ENCODE results near the gene XYLT1.

Gene XYLT1

GRCh38 chr16:17371299-17371698 is 99.5 kb downstream of the XYLT1 start:
- no peak for DNase-seq

GRCh38 chr16:17370731-17371285 is 100.0 kb downstream of the XYLT1 start:
- DNase-seq = no peak

- DNase-seq = no peak
Measured at GRCh38 chr16:17370223-17370707, 100.5 kb downstream of the XYLT1 start.

- no peak for DNase-seq
Measured at GRCh38 chr16:17369421-17370222, 101.1 kb downstream of the XYLT1 start.

- DNase-seq = no peak
Measured at GRCh38 chr16:17368951-17369350, 101.8 kb downstream of the XYLT1 start.

GRCh38 chr16:17368446-17368845 is 102.3 kb downstream of the XYLT1 start:
- no peak for DNase-seq

GRCh38 chr16:17367923-17368322 is 102.8 kb downstream of the XYLT1 start:
- no peak for DNase-seq

- DNase-seq = no peak
Measured at GRCh38 chr16:17367036-17367435, 103.7 kb downstream of the XYLT1 start.

GRCh38 chr16:17366299-17366961 is 104.3 kb downstream of the XYLT1 start:
- no peak for DNase-seq

- DNase-seq = no peak
Measured at GRCh38 chr16:17365591-17366298, 105.0 kb downstream of the XYLT1 start.

- DNase-seq = no peak
Measured at GRCh38 chr16:17365211-17365541, 105.6 kb downstream of the XYLT1 start.

GRCh38 chr16:17364319-17365210 is 106.2 kb downstream of the XYLT1 start:
- DNase-seq = no peak

- no peak for DNase-seq
Measured at GRCh38 chr16:17362946-17363345, 107.8 kb downstream of the XYLT1 start.

- DNase-seq = no peak
Measured at GRCh38 chr16:17362183-17362582, 108.6 kb downstream of the XYLT1 start.

- no peak for DNase-seq
Measured at GRCh38 chr16:17360693-17361122, 110.1 kb downstream of the XYLT1 start.

- DNase-seq = no peak
Measured at GRCh38 chr16:17359788-17360390, 110.9 kb downstream of the XYLT1 start.

GRCh38 chr16:17358846-17359245 is 111.9 kb downstream of the XYLT1 start:
- DNase-seq = no peak

GRCh38 chr16:17358355-17358754 is 112.4 kb downstream of the XYLT1 start:
- DNase-seq = no peak

GRCh38 chr16:17357307-17358062 is 113.3 kb downstream of the XYLT1 start:
- DNase-seq = no peak

GRCh38 chr16:17356243-17356933 is 114.4 kb downstream of the XYLT1 start:
- no peak for DNase-seq

GRCh38 chr16:17354685-17355084 is 116.1 kb downstream of the XYLT1 start:
- no peak for DNase-seq

Data from NCI-H1694 (cell line).